Fibroblast of villous mesenchyme (primary cell): ENCODE data around the gene CDH4. TPM values are rescaled to one million over a fixed set of nuclear protein-coding genes. Genes with fewer than 3 reads are reported as not detected.

ENCODE experiments used
- DNase-seq: peaks from one replicate; pipeline ENCODE4 v3.0.0-alpha.2; 2010; ENCODE audit warnings: low read depth
- H3K4me3 ChIP-seq: 2 replicates; pipeline ENCODE4 v1.5.1; 2011; ENCODE audit warnings: low read depth, mild to moderate bottlenecking, low read length
- total RNA-seq: library from RNA; depleted of rRNA; stranded (reverse); fragments of >200 nt; gene quantifications from 2 replicates; pipeline ENCODE4 v1.2.3, GENCODE V29; 2012
- TF ChIP-seq, protein P1 (sequence below): IDR thresholded peaks from 2 replicates; pipeline ENCODE4 v1.5.1; 2012; ENCODE audit warnings: low read depth, mild to moderate bottlenecking, low read length; ENCODE audit not compliant: insufficient read depth

The CDH4 gene
- total RNA-seq, 1 donor: 1.7 TPM

DNA sequence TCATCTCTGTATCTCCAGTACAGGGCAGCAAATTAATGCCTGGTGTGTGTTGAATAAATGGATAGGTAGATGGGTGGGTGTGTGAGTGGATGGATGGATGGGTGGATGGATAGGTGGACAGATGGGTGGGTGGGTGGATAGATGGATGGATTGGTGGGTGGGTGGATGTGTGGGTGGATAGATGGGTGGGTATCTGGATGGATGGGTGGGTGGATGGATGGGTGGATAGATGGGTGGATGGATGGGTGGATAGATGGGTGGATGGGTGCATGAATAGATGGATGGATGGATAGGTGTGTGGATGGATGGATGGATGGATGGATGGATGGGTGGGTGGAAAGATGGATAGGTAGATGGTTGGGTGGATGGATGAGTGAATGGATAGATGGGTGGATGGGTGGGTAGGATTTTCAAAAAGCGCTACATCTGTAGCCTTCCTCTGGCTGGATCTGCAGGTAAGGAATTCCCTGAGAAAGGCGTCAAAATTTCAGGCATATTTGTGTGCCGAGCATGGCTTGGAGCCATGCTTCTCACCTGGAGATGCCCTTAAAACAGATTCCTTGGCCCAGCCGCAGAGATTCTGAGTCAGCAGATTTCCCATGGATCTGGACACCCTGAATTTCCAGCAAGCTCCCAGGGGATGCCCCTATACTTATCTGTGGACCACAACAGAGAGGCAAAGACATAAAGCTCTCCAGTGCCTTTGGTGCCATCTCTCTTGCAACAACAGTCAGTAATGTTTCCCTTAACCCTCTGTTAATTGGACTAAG, 177.6 kb downstream of the CDH4 start:
- TF ChIP-seq, protein P1, sequence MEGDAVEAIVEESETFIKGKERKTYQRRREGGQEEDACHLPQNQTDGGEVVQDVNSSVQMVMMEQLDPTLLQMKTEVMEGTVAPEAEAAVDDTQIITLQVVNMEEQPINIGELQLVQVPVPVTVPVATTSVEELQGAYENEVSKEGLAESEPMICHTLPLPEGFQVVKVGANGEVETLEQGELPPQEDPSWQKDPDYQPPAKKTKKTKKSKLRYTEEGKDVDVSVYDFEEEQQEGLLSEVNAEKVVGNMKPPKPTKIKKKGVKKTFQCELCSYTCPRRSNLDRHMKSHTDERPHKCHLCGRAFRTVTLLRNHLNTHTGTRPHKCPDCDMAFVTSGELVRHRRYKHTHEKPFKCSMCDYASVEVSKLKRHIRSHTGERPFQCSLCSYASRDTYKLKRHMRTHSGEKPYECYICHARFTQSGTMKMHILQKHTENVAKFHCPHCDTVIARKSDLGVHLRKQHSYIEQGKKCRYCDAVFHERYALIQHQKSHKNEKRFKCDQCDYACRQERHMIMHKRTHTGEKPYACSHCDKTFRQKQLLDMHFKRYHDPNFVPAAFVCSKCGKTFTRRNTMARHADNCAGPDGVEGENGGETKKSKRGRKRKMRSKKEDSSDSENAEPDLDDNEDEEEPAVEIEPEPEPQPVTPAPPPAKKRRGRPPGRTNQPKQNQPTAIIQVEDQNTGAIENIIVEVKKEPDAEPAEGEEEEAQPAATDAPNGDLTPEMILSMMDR: no peak
- no peak overlapping the region for H3K4me3 ChIP-seq
- no peak for DNase-seq

DNA sequence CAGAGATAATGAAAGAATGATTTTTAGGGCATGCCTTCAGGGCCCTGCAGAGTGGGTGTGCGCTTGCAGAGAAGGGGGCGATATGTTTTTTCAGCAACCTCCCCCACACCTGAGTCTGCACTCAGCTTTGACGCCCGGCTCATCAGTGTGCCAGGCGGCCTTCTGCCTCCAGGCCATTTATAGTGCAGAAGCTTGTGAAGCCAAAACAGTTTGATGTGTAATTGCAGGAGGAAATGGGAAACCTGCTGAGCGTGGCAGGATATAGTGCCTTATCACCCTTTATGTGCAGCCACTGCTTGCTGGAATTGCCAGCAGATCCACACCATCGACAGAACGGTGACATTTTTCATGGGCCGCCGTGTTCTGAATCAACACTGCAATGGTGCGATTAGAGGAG, 178.2 kb downstream of the CDH4 start:
- H3K4me3 ChIP-seq: no peak overlapping the region
- no peak for DNase-seq
- TF ChIP-seq, protein P1: no peak

DNA sequence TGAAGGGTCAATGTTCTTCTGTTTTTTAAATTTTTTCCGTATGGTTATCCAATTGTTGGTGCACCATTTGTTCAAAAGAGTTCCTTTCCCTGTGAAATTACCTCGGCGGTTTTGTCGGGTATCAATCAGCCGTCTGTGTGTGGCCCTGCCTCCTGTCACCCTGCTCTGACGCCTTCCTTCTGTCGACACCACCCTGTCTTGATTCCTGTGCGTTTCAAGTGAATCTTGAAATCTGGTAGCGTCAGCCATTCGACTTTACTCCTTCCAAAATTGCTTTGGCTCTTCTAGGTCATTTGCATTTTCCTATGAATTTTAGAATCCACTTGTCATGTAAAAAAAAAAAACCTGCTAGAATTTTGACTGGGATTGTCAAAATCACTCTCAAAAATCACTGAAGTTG, 181.1 kb downstream of the CDH4 start:
- no peak for DNase-seq
- H3K4me3 ChIP-seq: no peak overlapping the region
- TF ChIP-seq, protein P1: no peak

DNA sequence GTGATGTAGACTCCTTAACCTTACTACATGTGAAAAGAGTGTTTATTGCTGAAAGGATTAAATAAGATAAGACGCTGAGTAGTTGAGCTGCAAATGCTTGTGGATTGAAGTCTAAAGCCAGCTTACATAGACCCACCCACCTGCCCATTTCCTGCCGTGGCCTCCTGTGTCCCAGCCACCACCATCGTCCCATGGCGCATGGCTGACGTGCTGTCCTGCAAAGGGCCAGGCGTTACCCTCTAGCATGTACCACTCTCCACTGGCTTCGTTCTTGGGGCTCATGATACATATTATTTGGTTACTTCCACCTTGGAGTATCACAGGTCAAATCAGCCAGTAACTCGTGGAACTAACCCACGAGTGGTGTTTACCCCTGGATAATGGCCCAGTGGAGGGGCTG, 181.8 kb downstream of the CDH4 start:
- TF ChIP-seq, protein P1: no peak
- DNase-seq: no peak
- no peak overlapping the region for H3K4me3 ChIP-seq

DNA sequence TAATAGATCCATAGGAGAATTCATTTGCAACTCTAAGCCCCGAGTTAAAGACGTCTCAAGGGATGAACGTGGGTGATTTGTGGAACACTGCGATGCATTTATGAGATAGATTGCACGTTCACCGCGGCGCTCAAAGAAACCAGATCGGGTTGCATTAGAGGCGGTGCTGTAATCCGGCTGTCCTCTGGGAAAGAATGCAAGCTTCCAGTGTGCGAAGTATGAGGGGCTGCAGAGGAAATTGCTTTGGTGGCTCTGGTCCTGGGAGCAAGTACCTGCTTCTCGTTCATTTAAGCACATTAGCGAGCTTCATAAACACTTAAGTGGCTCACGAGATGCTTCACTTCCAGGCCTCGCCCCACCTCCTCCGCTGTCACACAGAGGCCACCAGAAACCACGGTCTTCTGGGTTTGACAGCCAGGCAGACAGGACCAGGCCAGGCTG, 182.3 kb downstream of the CDH4 start:
- H3K4me3 ChIP-seq: no peak overlapping the region
- DNase-seq: peak; percentile 2
- TF ChIP-seq, protein P1: no peak

DNA sequence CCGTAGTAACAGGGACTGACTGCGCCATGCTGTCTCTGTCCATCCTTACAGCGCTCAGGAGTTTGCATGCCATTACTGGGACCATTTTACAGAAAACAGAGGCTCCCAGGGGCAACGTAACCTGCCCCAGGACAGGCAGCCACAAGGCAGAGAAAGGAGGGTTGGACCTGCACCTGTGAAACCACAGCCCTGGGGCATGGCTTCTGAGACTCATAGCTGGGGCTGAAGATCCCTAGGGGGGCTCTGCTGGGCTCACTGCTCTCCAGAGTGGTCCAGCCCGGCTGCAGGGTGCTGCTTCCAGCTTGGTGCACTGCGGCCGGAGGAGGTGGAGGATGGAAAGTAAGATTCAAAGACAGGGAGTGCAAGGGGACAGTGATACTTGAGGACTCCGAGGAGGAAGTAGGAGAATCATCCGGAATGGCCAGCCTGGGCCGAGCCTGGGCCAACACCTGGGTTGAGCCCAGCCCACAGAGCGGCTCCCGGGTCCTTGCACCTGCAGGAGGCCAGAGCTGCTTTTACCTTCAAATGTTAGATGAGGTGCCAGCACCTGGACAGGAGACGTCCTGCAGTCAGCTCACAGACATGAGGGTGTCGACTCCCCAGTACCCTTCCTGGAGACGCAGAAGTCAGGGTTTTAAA, 183.2 kb downstream of the CDH4 start:
- no peak overlapping the region for H3K4me3 ChIP-seq
- TF ChIP-seq, protein P1: no peak
- DNase-seq: no peak

DNA sequence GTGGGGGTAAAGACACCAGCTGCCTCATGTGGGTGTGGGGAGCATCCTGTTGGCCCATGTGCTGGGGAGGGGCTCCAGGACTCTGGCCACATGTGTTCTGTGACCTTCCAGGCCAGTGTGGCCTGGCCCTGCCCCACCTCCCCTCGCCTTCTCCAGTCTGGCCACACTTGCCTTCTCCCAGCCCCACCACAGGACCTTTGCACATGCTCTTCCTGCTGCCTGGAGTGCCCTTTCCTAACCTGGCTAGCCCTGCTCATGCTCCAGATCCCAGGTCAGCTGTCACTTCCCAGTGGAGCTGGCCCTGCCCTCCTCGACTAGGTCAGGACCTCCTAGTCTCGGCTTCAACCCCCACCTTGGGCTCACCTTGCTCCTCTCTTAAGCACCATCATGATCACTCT, 183.8 kb downstream of the CDH4 start:
- no peak for DNase-seq
- TF ChIP-seq, protein P1: no peak
- H3K4me3 ChIP-seq: no peak overlapping the region
